ENCODE measurements around the gene GSC2. TPM values are rescaled to one million over a fixed set of nuclear protein-coding genes. Genes with fewer than 3 reads are reported as not detected.

GSC2 gene
- total RNA-seq, 1 donor from 2014 or later = not detected

DNA sequence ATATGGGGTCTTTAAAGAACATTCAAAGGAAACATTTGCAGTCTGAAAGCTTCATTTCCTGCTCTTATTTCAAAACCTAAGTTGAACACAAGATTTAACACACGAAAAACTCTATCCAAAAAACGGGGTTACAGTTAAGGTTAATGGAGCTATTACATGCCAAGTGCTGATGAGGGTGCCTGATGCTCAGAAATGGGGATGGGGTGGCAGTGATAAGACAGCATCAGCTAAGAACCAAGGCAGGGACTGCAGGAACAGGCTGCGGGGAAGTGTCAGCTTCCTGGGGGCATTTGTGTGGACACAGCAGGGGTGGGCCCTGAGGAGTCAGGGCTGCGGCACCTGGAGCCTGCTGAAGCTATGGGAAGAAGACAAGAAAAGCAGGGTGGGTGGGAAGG is 40.0 kb downstream of the GSC2 start:
- peak overlapping the region; percentile 27 for H3K27ac ChIP-seq (replicated peaks)
- H3K36me3 ChIP-seq = no peaks in the 10 kb centered on the region
- H3K4me3 ChIP-seq = no peak overlapping the region
- H3K4me1 ChIP-seq = peaks cover 73% of the 10 kb centered on the region
- TF ChIP-seq, protein P1, sequence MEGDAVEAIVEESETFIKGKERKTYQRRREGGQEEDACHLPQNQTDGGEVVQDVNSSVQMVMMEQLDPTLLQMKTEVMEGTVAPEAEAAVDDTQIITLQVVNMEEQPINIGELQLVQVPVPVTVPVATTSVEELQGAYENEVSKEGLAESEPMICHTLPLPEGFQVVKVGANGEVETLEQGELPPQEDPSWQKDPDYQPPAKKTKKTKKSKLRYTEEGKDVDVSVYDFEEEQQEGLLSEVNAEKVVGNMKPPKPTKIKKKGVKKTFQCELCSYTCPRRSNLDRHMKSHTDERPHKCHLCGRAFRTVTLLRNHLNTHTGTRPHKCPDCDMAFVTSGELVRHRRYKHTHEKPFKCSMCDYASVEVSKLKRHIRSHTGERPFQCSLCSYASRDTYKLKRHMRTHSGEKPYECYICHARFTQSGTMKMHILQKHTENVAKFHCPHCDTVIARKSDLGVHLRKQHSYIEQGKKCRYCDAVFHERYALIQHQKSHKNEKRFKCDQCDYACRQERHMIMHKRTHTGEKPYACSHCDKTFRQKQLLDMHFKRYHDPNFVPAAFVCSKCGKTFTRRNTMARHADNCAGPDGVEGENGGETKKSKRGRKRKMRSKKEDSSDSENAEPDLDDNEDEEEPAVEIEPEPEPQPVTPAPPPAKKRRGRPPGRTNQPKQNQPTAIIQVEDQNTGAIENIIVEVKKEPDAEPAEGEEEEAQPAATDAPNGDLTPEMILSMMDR (IDR thresholded peaks at IDR 0.05; ENCODE audit: borderline replicate concordance) = no peak
- no peaks in the 10 kb centered on the region for H3K9me3 ChIP-seq (replicated peaks)
- intact Hi-C loops (cut with micrococcal nuclease) = no loop called here
- no peaks in the 10 kb centered on the region for H3K27me3 ChIP-seq (ENCODE audit: low read depth)
- DNase-seq = no peak

- no peaks in the 10 kb centered on the region for H3K36me3 ChIP-seq
- no peak overlapping the region for H3K4me3 ChIP-seq
- peak overlapping the region; percentile 27 for H3K27ac ChIP-seq (replicated peaks)
- no peaks in the 10 kb centered on the region for H3K9me3 ChIP-seq (replicated peaks)
- intact Hi-C loops (cut with micrococcal nuclease) = no loop called here
- H3K27me3 ChIP-seq (ENCODE audit: low read depth) = no peaks in the 10 kb centered on the region
- peaks cover 73% of the 10 kb centered on the region for H3K4me1 ChIP-seq
- no peak for DNase-seq
- TF ChIP-seq, protein P1 (IDR thresholded peaks at IDR 0.05; ENCODE audit: borderline replicate concordance) = no peak
Measured at GRCh38 chr22:19109198-19110063, 40.7 kb downstream of the GSC2 start.

- no peaks in the 10 kb centered on the region for H3K36me3 ChIP-seq
- no peak overlapping the region for H3K27ac ChIP-seq (replicated peaks)
- TF ChIP-seq, protein P1 (IDR thresholded peaks at IDR 0.05; ENCODE audit: borderline replicate concordance) = no peak
- peaks cover 72% of the 10 kb centered on the region for H3K4me1 ChIP-seq
- no peaks in the 10 kb centered on the region for H3K9me3 ChIP-seq (replicated peaks)
- no peak for DNase-seq
- no peaks in the 10 kb centered on the region for H3K27me3 ChIP-seq (ENCODE audit: low read depth)
- intact Hi-C loops (cut with micrococcal nuclease) = no loop called here
- H3K4me3 ChIP-seq = no peak overlapping the region
Measured at GRCh38 chr22:19108807-19109197, 41.3 kb downstream of the GSC2 start.

DNA sequence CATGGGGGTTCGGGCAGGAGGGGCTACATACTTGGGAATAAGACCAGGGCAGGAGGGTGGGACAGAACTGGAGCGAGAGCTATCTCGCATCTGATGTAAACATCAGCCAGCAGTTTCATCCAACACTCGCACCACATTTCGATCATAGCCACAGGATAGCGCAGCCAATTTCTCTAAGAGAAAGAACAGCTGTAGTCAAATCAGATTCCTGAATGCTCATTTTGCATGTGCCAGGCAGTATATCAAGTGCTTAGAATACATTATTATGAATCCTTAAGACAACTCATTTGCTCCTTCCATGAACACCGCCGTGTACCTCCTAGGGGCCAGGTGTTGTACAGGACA is 42.4 kb downstream of the GSC2 start:
- Histone ChIP-seq H3K4me1 (peaks cover 73% of the 10 kb centered on the region), H3K27me3 (ENCODE audit: low read depth) (no peaks in the 10 kb centered on the region), H3K27ac (replicated peaks) (no peak overlapping the region), H3K4me3 (no peak overlapping the region), H3K9me3 (replicated peaks) (no peaks in the 10 kb centered on the region), H3K36me3 (no peaks in the 10 kb centered on the region)
- DNase-seq = no peak
- TF ChIP-seq, protein P1 (IDR thresholded peaks at IDR 0.05; ENCODE audit: borderline replicate concordance) = no peak
- intact Hi-C loops (cut with micrococcal nuclease) = no loop called here

DNA sequence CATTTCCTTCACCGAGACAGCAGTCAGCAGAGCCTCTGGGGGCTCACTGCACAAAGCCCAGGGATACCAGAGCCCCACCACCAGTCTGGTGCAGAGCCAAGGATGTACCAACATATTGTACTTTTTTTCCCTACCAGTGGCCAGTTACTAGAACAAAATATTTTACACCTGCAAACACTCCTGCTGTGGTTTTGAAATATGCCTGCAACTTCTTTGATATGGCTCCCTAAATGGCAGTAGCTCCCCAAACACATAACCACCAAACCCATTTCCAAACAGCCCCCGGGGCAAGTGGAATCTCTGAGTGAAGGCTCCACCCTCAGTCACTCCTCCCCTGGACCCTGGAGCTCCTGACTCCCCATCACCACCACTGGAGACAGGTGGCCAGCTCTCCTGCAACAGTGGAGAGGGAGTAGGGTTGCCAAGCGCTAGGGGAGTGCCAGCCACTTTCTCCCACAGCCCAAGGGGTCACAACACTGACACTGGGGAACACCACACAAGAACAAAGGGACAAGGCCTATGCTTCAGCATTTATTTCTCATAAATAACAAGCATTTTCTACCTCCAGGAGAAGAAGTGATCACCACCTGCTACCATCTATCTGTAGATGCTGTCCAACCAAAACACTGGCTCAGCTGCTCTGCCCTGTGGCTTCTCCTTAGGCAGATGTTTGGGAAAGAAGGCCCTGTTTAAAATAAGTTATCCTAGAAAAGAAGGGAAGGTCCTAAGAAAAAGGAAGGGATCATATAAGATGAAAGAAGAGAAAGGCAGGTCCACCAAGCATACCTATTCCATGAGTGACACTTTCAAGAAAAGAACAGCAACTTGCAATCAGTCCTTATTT is 43.0 kb downstream of the GSC2 start:
- Histone ChIP-seq H3K9me3 (replicated peaks) (no peaks in the 10 kb centered on the region), H3K4me3 (no peak overlapping the region), H3K4me1 (peaks cover 73% of the 10 kb centered on the region), H3K36me3 (no peaks in the 10 kb centered on the region), H3K27me3 (ENCODE audit: low read depth) (no peaks in the 10 kb centered on the region), H3K27ac (replicated peaks) (no peak overlapping the region)
- intact Hi-C loops (cut with micrococcal nuclease) = no loop called here
- DNase-seq = no peak
- TF ChIP-seq, protein P1 (IDR thresholded peaks at IDR 0.05; ENCODE audit: borderline replicate concordance) = no peak

Measured in left ventricle myocardium inferior (tissue), 1 donor.